GM19035 (cell line): ENCODE measurements around the gene NUDT22.
A peak's percentile ranks its signal among the peaks of the same experiment; 100 is the strongest.

Experiments used
- ATAC-seq: cut with Tn5 transposase; IDR thresholded peaks from one replicate; pipeline ENCODE4 v1.9.1; 2021; ENCODE audit not compliant: unreplicated experiment

Gene NUDT22

GRCh38 chr11:64241241-64241490 is 15.1 kb downstream of the NUDT22 start:
- peak; percentile 64 for ATAC-seq

DNA sequence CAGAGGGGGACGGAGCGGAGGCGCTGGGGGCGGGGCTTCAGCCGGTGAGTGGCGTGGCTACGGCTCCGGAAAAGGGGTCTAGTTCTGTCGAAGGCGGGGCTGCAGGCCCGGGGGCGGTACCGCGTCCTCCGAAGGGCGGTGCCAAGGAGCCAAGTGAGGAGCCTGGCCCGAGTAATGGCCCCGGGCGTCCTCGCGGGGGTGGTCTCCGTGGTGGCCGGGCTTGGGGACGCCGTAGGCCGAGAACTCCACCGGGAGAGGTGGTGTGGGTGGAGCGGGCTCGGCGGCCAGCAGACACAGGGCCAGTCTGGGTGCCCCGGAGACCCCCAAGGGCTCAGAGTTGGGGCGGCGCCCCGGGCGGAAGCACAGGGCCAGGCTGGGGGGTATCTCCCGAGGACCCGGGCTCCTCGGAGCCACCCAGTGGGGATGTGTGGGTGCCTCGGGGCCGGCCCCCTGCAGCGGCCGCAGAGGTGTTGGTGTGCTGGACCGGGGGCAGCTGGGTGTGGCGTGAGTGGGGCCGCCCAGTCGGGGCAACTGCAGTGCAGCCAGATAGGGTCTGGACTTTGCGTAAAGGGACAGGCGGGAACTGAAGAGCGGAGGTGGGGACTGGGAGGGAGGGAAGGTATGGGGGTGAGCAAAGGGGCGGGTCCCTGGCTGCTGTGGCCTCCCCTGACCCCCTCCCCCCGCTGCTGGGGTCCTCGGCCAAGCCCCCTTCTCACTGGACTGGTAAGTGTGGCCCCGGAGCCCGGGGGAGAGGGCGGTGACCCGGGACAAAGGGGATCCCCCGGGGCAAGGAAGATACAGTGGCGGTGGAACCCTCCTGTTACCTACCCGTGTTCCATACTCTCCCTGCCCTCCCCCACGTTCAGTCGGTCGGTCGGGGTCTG is 15.7 kb downstream of the NUDT22 start:
- peak; percentile 8 for ATAC-seq

DNA sequence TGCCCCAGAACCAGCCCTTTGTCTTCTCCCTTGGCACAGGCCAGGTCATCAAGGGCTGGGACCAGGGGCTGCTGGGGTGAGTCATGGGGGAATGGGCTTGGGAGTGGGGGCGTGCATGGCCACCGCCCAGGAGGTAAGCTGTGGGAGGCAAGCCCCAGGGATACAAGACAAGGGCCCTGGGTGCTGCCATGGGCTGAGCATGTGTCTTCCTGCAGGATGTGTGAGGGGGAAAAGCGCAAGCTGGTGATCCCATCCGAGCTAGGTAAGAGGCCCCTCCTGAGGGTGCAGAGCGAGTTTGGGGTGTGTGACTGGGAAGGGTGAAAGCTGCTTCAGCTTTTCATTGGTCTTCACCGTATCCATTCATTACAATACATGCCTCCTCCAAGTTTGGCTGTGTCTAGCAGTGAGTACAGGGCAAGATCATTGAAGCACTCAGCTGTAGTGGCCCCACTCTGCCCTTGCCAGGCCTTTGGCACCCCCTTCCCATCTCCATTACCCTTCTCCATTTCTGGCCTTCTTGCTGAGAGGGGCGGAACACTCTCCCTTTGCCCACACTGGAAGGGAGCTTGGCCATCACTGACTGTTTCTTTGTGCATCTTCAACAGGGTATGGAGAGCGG is 17.3 kb downstream of the NUDT22 start:
- ATAC-seq = no peak

- no peak for ATAC-seq
Measured at GRCh38 chr11:64244107-64244506, 18.0 kb downstream of the NUDT22 start.

DNA sequence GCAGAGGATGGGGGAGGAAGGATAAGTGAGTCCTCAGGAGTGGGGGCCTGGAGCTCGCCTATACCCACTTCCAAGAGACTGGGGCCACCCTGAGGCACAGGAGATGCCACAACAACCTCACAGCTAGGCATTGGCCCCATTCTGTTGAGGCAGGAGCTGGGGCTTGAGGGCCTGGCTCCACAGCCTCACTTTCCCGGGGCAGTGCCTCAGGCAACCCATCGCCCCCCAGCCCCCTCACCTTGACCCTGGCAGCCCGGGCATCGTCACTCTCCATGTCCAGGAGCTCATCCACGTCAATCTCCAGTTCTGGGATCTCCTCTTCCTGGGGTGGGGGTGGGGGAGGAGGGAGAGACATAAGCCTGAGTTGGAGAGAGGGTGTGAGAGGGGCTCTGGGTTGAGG is 18.9 kb downstream of the NUDT22 start:
- no peak for ATAC-seq

DNA sequence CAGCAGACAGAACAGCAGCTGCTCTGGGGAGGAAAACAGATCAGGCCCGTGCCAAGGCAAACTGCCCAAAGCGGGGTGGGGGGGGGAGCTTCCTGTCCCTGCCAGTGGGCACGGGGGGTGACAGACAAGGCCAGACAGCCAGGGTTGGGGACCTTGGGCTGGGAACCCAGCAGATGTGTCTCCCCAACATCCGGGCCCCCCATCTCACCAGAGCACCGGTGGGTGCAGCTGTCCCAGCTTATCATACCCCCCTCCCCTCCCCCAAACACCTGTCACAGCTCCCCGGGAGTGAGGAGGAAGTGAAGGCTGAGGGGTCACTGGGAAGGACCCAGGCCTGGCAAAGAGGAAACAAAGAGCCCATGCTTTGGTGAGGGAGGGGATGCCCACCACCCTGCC is 19.3 kb downstream of the NUDT22 start:
- ATAC-seq = no peak

- ATAC-seq = no peak
Measured at GRCh38 chr11:64245797-64246620, 19.9 kb downstream of the NUDT22 start.

- peak; percentile 14 for ATAC-seq
Measured at GRCh38 chr11:64246621-64246870, 20.5 kb downstream of the NUDT22 start.

DNA sequence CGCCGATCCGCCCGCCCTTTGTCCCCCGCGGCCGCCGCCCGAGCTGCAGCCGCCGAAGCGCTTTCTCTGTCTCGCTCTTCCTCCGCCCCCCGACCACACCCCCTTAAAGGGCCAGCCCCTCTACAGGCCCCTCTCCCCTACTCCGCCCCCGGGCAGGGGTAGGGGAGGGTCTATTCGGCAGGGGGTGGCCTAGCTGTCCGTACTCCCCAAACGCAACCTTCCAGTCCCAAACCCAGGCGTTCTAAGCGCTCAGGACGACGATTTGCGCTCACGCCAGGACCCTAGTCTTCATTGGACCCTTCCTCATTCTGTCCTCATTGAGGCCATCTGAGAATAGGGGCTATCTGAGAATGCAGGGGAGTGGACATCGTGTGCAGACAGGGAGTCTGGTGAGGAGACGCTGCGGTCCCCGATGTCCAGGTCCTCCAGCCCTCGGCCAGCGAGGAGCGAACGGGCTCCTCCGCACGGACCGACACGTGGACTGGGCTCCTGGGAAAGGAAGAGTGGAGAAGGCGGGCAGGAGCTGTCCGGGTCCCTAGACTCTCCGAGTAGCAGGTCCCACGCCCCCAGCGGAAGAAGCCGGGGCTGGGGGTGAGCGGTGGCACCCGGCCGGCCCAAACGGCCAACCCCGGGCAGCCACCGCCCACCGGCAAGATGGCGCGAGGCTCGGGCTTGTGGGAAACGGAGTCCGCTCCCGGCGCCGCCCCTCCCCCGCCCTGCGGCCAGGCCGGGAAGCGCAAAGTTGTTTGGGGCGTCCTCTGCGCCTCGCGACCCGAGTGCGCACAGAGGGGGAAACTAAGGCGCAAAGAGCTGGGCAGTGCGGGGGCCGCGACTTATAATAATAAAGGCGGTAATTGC is 21.0 kb downstream of the NUDT22 start, which contains the start of gene PPP1R14B:
TSS of gene PPP1R14B (minus strand) at position 73 of the 858 bp plus-strand sequence. CDS start 270 bp downstream, outside the sequence.
- ATAC-seq = peak; percentile 38

GRCh38 chr11:64247729-64248531 is 21.9 kb downstream of the NUDT22 start:
- ATAC-seq = no peak

DNA sequence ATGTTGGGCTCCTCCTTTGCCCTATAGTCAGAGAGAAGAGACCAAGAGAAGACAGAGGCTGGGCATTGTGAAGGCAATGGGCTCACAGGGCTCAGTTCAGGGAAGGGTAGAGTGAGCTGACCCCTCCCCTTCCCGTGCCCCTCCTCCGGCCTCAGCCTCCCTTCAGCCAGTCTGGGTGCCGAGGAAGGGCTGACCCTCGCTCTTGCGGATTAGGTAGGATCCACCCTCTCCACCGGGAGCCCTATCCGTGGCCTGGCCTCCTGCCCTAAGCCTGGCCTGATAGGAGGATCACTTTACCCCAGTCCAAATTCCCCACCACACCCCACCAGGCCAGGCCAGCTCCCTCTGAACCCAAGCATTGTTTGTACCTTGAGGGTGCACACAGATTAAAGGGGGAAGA is 22.5 kb downstream of the NUDT22 start:
- ATAC-seq = no peak

GRCh38 chr11:64249038-64249437 is 23.0 kb downstream of the NUDT22 start:
- no peak for ATAC-seq

DNA sequence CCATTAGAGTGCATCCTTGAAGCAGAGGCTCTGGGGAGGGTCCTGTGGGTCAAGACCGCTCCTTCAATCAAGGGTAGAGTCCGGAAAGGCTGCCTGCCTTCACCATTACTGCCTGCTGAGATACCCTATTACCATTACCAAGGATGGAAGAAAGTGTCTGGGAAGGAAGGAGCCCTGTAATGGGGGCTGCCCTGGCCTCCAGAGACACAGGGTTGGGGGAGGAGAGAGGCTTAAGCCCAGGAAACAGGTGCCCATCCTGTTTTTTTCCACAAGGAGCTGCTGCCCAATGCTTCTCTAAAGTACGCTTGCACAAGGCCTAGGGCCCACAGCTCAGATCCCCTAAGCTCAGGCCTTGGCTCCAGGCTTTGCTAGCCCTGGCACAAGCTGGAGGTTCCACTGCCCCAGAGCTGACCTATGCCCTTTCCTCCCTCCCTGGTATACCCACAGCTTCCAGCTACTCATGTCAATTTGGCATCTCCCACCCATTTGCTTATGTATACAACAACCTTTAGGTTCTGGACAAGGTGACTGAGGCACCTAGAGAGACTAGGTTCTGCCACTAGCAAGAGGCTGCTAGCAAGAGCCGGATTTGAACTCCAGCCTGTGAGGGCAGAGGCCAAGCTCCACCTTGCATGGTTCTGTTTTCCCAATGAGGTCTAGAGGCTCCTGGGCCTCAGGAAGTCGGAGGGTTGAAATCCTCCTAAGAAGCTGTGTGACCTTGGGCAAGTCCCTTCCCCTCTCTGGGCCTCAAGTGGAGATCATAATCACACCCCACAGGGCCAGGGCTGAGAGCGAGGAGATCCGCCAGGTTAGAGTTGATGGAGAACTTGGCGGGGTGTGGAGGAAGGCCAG is 23.7 kb downstream of the NUDT22 start:
- no peak for ATAC-seq

GRCh38 chr11:64250415-64251015 is 24.4 kb downstream of the NUDT22 start:
- no peak for ATAC-seq

- peak; percentile 47 for ATAC-seq
Measured at GRCh38 chr11:64251016-64251752, 25.1 kb downstream of the NUDT22 start, which contains the start of gene PLCB3. PLCB3 (plus strand) TSS chr11:64251530; CDS start chr11:64251650, 120 bp downstream.

GRCh38 chr11:64251753-64252002 is 25.6 kb downstream of the NUDT22 start:
- ATAC-seq = no peak

DNA sequence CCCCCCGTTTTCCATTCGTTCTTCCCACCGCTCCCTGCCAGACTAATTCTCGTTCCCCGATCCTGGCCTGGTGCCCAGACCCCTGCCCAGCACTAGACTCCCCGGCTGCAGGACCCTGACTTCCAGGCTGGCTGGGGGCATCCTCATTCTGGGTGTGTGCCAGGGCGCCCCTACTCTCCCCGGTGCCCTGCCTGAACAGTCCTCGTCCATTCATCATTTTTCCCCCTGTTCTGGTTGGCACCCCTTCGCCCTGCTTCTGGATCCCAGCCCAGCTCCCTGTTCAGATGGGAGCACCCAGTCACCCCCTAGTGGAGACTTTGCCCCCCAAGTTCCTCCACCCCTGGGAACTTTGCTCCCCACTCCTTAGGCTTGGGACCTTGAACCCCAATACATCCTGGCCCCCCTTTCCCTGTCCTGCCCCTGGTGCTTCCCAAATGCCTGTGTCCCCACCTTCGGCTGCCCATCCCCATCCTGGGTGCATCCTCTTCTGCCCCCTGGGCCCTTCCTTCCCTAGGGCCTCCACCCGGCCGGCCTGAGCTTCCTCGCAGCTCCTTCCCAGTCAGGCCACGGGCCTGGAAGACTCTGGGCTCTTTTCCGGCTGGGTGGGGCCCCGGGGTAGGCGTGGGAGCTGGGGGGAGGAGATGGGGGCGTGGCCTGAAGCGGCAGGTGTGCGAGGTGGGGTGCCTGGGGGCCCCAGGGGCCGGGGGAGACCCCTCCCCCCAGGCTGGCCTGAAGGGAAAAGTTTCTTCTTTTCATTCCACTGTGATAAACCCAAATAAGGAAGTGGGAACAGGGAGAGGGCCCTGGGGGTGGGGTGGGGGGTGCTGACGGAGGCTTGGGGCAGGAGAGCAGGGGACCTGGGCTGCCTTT is 26.2 kb downstream of the NUDT22 start:
- ATAC-seq = no peak

GRCh38 chr11:64253043-64253442 is 27.0 kb downstream of the NUDT22 start:
- ATAC-seq = no peak
